H1 (cell line): ENCODE data around the gene CTNNBL1. TPM values are rescaled to one million over a fixed set of nuclear protein-coding genes. Genes with fewer than 3 reads are reported as not detected.
A peak's percentile ranks its signal among the peaks of the same experiment; 100 is the strongest.

Experiments used
- ASH2L ChIP-seq: fragments of 200-600, 300-600 bp; sonication (generic); IDR thresholded peaks from one replicate; pipeline ENCODE4 v1.7.1; 2017; ENCODE audit warnings: low read length
- ATF2 ChIP-seq: IDR thresholded peaks from 2 replicates; pipeline ENCODE4 v1.6.1; 2012; ENCODE audit warnings: low read length, inconsistent platforms
- BRCA1 ChIP-seq: IDR thresholded peaks from 2 replicates; pipeline ENCODE4 v1.6.1; 2012; ENCODE audit warnings: low read depth, low read length, improper control_type of control experiment
- CBX8 ChIP-seq: fragments of 300-800, 300-1000 bp; sonication (generic); IDR thresholded peaks from 2 replicates; pipeline ENCODE4 v1.7.1; 2016; ENCODE audit warnings: low read depth, low read length, borderline replicate concordance
- CTCF ChIP-seq, 3 experiments: IDR thresholded peaks; 1 replicate in 2 of 3; 2 replicates in 1 of 3; pipeline versions ENCODE4 v1.5.1 to v1.6.1; 2011; ENCODE audit warnings: low read length in 3 of 3, mild to moderate bottlenecking in 3 of 3, inconsistent platforms in 2 of 3, low read depth in 1 of 3, moderate library complexity in 1 of 3; ENCODE audit not compliant: insufficient read depth in 1 of 3; ENCODE audit errors: control extremely low read depth in 1 of 3
- EP300 ChIP-seq, 2 experiments: IDR thresholded peaks; 1 replicate in 1 of 2; 2 replicates in 1 of 2; pipeline ENCODE4 v1.6.1; 2011 to 2012; ENCODE audit warnings: low read depth in 2 of 2, low read length in 2 of 2, mild to moderate bottlenecking in 2 of 2, borderline replicate concordance in 1 of 2, inconsistent platforms in 1 of 2, moderate library complexity in 1 of 2
- FOSL1 ChIP-seq: IDR thresholded peaks from 2 replicates; pipeline ENCODE4 v1.6.1; 2011; ENCODE audit warnings: mild to moderate bottlenecking, low read depth, low read length, moderate library complexity; ENCODE audit not compliant: insufficient read depth
- GABPA ChIP-seq: IDR thresholded peaks from 2 replicates; pipeline ENCODE4 v1.6.1; 2011; ENCODE audit warnings: mild to moderate bottlenecking, low read length, moderate library complexity, borderline replicate concordance; ENCODE audit not compliant: insufficient read depth
- HDAC2 ChIP-seq, 2 experiments: fragments of 300-600 bp in 1 of 2; sonication (generic) in 1 of 2; IDR thresholded peaks; 2 replicates each; pipeline ENCODE4 v1.6.1; 2011 to 2012; ENCODE audit warnings: low read depth in 2 of 2, low read length in 2 of 2, mild to moderate bottlenecking in 2 of 2, moderate library complexity in 2 of 2, borderline replicate concordance in 1 of 2, inconsistent platforms in 1 of 2
- HDAC6 ChIP-seq: IDR thresholded peaks from one replicate; pipeline ENCODE4 v1.7.1; 2012; ENCODE audit warnings: low read depth, mild to moderate bottlenecking, inconsistent platforms, low read length, moderate library complexity
- KDM4A ChIP-seq: IDR thresholded peaks from one replicate; pipeline ENCODE4 v1.7.1; 2012; ENCODE audit warnings: low read depth, mild to moderate bottlenecking, moderate library complexity, low read length, inconsistent platforms; ENCODE audit not compliant: severe bottlenecking
- MAX ChIP-seq: IDR thresholded peaks from 2 replicates; pipeline ENCODE4 v1.6.1; 2012; ENCODE audit warnings: inconsistent platforms
- RFX5 ChIP-seq: IDR thresholded peaks from 2 replicates; pipeline ENCODE4 v1.6.1; 2011; ENCODE audit warnings: low read depth, low read length, improper control_type of control experiment, borderline replicate concordance
- SIRT6 ChIP-seq: IDR thresholded peaks from one replicate; pipeline ENCODE4 v1.7.1; 2012; ENCODE audit warnings: low read length, inconsistent platforms
- SRF ChIP-seq: IDR thresholded peaks from 2 replicates; pipeline ENCODE4 v1.6.1; 2011; ENCODE audit warnings: mild to moderate bottlenecking, low read depth, low read length, moderate library complexity
- TAF7 ChIP-seq: optimal IDR thresholded peaks from 2 replicates; pipeline ENCODE3; 2011; ENCODE audit warnings: low read depth, mild to moderate bottlenecking, inconsistent platforms, low read length, moderate library complexity, borderline replicate concordance
- YY1 ChIP-seq: IDR thresholded peaks from 2 replicates; pipeline ENCODE4 v1.6.1; 2011; ENCODE audit warnings: low read depth, mild to moderate bottlenecking, low read length
- ZNF274 ChIP-seq: IDR thresholded peaks from 2 replicates; pipeline ENCODE4 v1.7.0; 2012; ENCODE audit warnings: low read length, borderline replicate concordance; ENCODE audit errors: extremely low read depth
- polyA plus RNA-seq, 7 experiments: library from polyadenylated mRNA; depleted of rRNA in 3 of 7; stranded (reverse) in 5 of 7; unstranded in 2 of 7; fragments of >200 nt in 5 of 7; fragments of 200-250 nt in 2 of 7; gene quantifications; 1 replicate in 5 of 7; 2 replicates in 1 of 7; 4 replicates in 1 of 7; pipeline versions ENCODE4 v1.2.1 to v1.2.3, GENCODE V29; 2011 to 2013; ENCODE audit warnings: missing spikeins in 2 of 7, mixed read lengths in 2 of 7
- total RNA-seq: library from RNA; stranded (reverse); fragmentation: NEBNext Ultra II Directional; extraction: Animal tissue kit (Norgen Biotek cat#: 25700); gene quantifications from 2 replicates; pipeline ENCODE4 v1.2.1, GENCODE V29; 2021

CTNNBL1 gene
- total and polyA plus RNA-seq, 2 of the 8 experiments (the other 6 are each of a cell fraction or from before 2014, with no cell fraction given), result 19.6 to 81.6 TPM

GRCh38 chr20:37902504-37903313 is 208.9 kb downstream of the CTNNBL1 start, which contains the start of gene VSTM2L (continued):
- TF ChIP-seq FOSL1 (no peak), ATF2 (no peak), GABPA (no peak), BRCA1 (no peak), SRF (no peak), HDAC2 (IDR thresholded peaks at IDR 0.05; ENCODE audit: borderline replicate concordance in 1 of 2, low read depth in 2 of 2, low read length in 2 of 2) (peak in 1 of 2 experiments; percentile 90; a peak in 1 of 4 replicates), KDM4A (peak; percentile 78), YY1 (no peak), TAF7 (no peak), RFX5 (no peak), MAX (no peak), EP300 (IDR thresholded peaks at IDR 0.05; ENCODE audit: borderline replicate concordance in 1 of 2, low read depth in 2 of 2, low read length in 2 of 2) (no peak), CBX8 (no peak), ZNF274 (no peak), SIRT6 (no peak), CTCF (IDR thresholded peaks at IDR 0.05; ENCODE audit: control extremely low read depth in 1 of 3, insufficient read depth in 1 of 3, low read depth in 1 of 3, low read length in 3 of 3) (no peak), HDAC6 (no peak), ASH2L (no peak)
